Neural cell (in vitro differentiated cells): ENCODE results near the gene PIGL. TPM values are rescaled to one million over a fixed set of nuclear protein-coding genes. Genes with fewer than 3 reads are reported as not detected.

ENCODE experiments used
- H2AFZ ChIP-seq: fragments of 200-600, 300-800 bp; sonication (generic), shearing (Covaris generic); 2 replicates; pipeline ENCODE4 v1.6.0; 2014; ENCODE audit warnings: low read depth, mild to moderate bottlenecking, antibody characterized with exemption, low read length, moderate library complexity
- H3F3A ChIP-seq: fragments of 200-600 bp; shearing (Covaris generic); 2 replicates; pipeline ENCODE4 v1.6.1; 2016; ENCODE audit warnings: mild to moderate bottlenecking, moderate library complexity, mixed read lengths, antibody characterized with exemption, low read length; ENCODE audit not compliant: insufficient read depth, poor library complexity, severe bottlenecking
- H3K27ac ChIP-seq: fragments of 200-600, 300-800 bp; sonication (generic), shearing (Covaris generic); 2 replicates; pipeline ENCODE4 v1.5.1; 2014; ENCODE audit warnings: mild to moderate bottlenecking, low read length, moderate library complexity
- H3K27me3 ChIP-seq: fragments of 300-800, 200-600 bp; sonication (generic), shearing (Covaris generic); 2 replicates; pipeline ENCODE4 v1.6.0; 2014; ENCODE audit warnings: mild to moderate bottlenecking, low read depth, low read length, moderate library complexity; ENCODE audit not compliant: insufficient read depth
- H3K36me3 ChIP-seq: fragments of 300-800, 200-600 bp; sonication (generic), shearing (Covaris generic); 2 replicates; pipeline ENCODE4 v1.5.1; 2014; ENCODE audit warnings: mild to moderate bottlenecking, antibody characterized with exemption, low read length, moderate library complexity; ENCODE audit not compliant: insufficient read depth
- H3K4me2 ChIP-seq: fragments of 300-800, 200-600 bp; sonication (generic), shearing (Covaris generic); 2 replicates; pipeline ENCODE4 v1.6.0; 2014; ENCODE audit warnings: mild to moderate bottlenecking, low read length
- H3K4me3 ChIP-seq: fragments of 300-800, 200-600 bp; sonication (generic), shearing (Covaris generic); 2 replicates; pipeline ENCODE4 v1.5.1; 2014; ENCODE audit warnings: mild to moderate bottlenecking, low read length, moderate library complexity
- H3K79me2 ChIP-seq: fragments of 200-600 bp; shearing (Covaris generic); replicated peaks from 2 replicates; pipeline ENCODE4 v1.6.0; 2014; ENCODE audit warnings: mild to moderate bottlenecking, low read length, moderate library complexity; ENCODE audit not compliant: insufficient read depth
- H3K9ac ChIP-seq: fragments of 300-800, 200-600 bp; sonication (generic), shearing (Covaris generic); 2 replicates; pipeline ENCODE4 v1.6.1; 2016; ENCODE audit warnings: mild to moderate bottlenecking, low read length, mixed read lengths
- H3K9me2 ChIP-seq: fragments of 200-600 bp; shearing (Covaris generic); 2 replicates; pipeline ENCODE4 v1.6.1; 2016; ENCODE audit warnings: mild to moderate bottlenecking, low read length, mixed read lengths; ENCODE audit not compliant: insufficient read depth
- H3K9me3 ChIP-seq: fragments of 200-600, 300-800 bp; sonication (generic), shearing (Covaris generic); 2 replicates; pipeline ENCODE4 v1.6.1; 2016; ENCODE audit warnings: mild to moderate bottlenecking, mixed run types, low read length, moderate library complexity, mixed read lengths
- H4K20me1 ChIP-seq: fragments of 200-600 bp; shearing (Covaris generic); 2 replicates; pipeline ENCODE4 v1.6.1; 2016; ENCODE audit warnings: mild to moderate bottlenecking, mixed run types; ENCODE audit not compliant: insufficient read depth
- EP300 ChIP-seq: fragments of 450-650 bp; conservative IDR thresholded peaks from 2 replicates; pipeline ENCODE4 v1.6.1; 2014; ENCODE audit warnings: antibody characterized with exemption, mild to moderate bottlenecking, moderate library complexity; ENCODE audit not compliant: poor library complexity, severe bottlenecking
- EZH2 ChIP-seq: fragments of 200-600, 300-800 bp; shearing (Covaris generic), sonication (generic); IDR thresholded peaks from 2 replicates; pipeline ENCODE4 v1.6.1; 2014; ENCODE audit warnings: antibody characterized with exemption, low read length, borderline replicate concordance, mild to moderate bottlenecking; ENCODE audit not compliant: insufficient read depth, poor library complexity, severe bottlenecking
- MXI1 ChIP-seq: fragments of 450-650 bp; conservative IDR thresholded peaks from 2 replicates; pipeline ENCODE4 v1.6.1; 2014; ENCODE audit warnings: antibody characterized with exemption, mild to moderate bottlenecking; ENCODE audit not compliant: poor library complexity, severe bottlenecking
- POLR2AphosphoS5 ChIP-seq: IDR thresholded peaks from 2 replicates; pipeline ENCODE4 v1.6.1; 2012
- RAD21 ChIP-seq: fragments of 450-650 bp; conservative IDR thresholded peaks from 2 replicates; pipeline ENCODE4 v1.6.1; 2014; ENCODE audit warnings: antibody characterized with exemption, mild to moderate bottlenecking, moderate library complexity
- REST ChIP-seq: IDR thresholded peaks from 2 replicates; pipeline ENCODE4 v1.6.1; 2012; ENCODE audit warnings: borderline replicate concordance
- SMC3 ChIP-seq: fragments of 450-650 bp; conservative IDR thresholded peaks from 2 replicates; pipeline ENCODE4 v1.6.1; 2014; ENCODE audit warnings: antibody characterized with exemption, mild to moderate bottlenecking, moderate library complexity; ENCODE audit not compliant: poor library complexity
- TAF1 ChIP-seq: IDR thresholded peaks from 2 replicates; pipeline ENCODE4 v1.6.1; 2012; ENCODE audit warnings: low read depth
- polyA plus RNA-seq: library from polyadenylated mRNA; depleted of rRNA; stranded (reverse); fragments of >200 nt; gene quantifications from 2 replicates; pipeline ENCODE4 v1.2.3, GENCODE V29; 2014
- TF ChIP-seq, protein P1 (sequence below): fragments of 450-650 bp; IDR thresholded peaks from 2 replicates; pipeline ENCODE4 v1.5.1; 2014; ENCODE audit warnings: antibody characterized with exemption, mild to moderate bottlenecking, moderate library complexity; ENCODE audit not compliant: poor library complexity, severe bottlenecking

Gene PIGL
- polyA plus RNA-seq, 1 donor from 2014 or later, result 75.5 TPM

DNA sequence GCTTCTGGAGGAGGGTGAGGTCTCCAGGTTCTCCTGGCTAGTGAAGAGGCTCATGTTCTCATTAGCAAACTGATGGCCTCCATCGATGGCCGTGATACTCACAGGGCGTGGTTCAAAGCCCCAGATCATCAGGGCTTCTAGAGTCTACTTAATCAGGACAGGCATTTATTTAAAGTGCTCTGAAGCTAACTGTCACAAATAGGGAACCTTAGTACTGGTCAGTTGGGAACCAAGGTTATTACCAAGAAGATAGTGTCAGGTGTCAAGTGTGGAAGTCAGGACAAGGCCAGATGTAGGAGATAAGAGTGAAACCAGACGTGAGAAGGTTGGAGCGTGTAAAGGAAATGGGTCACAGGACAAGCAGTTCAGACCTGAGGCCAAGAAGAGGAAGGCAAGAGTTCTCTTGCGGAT is 56.9 kb downstream of the PIGL start:
- no peak overlapping the region for H3K4me2 ChIP-seq
- no peaks in the 10 kb centered on the region for H3K36me3 ChIP-seq
- no peak overlapping the region for H3K4me3 ChIP-seq
- no peaks in the 10 kb centered on the region for H3F3A ChIP-seq
- no peaks in the 10 kb centered on the region for H3K9me3 ChIP-seq
- H3K27me3 ChIP-seq, result no peaks in the 10 kb centered on the region
- H2AFZ ChIP-seq, result no peak overlapping the region
- no peak overlapping the region for H3K9ac ChIP-seq
- H3K79me2 ChIP-seq, result no peaks in the 10 kb centered on the region
- TF ChIP-seq SMC3 (no peak), EZH2 (no peak), MXI1 (no peak), TAF1 (no peak), EP300 (no peak), POLR2AphosphoS5 (no peak), RAD21 (no peak), REST (no peak)
- no peak overlapping the region for H3K27ac ChIP-seq
- H4K20me1 ChIP-seq, result no peaks in the 10 kb centered on the region
- no peaks in the 10 kb centered on the region for H3K9me2 ChIP-seq

GRCh38 chr17:16275024-16275423 is 58.0 kb downstream of the PIGL start:
- Histone ChIP-seq H3F3A (no peaks in the 10 kb centered on the region), H4K20me1 (no peaks in the 10 kb centered on the region), H3K4me3 (no peak overlapping the region), H3K36me3 (no peaks in the 10 kb centered on the region), H3K79me2 (no peaks in the 10 kb centered on the region), H3K9me2 (no peaks in the 10 kb centered on the region), H3K27me3 (no peaks in the 10 kb centered on the region), H3K9me3 (no peaks in the 10 kb centered on the region), H3K9ac (no peak overlapping the region), H2AFZ (no peak overlapping the region), H3K4me2 (no peak overlapping the region), H3K27ac (no peak overlapping the region)
- TF ChIP-seq POLR2AphosphoS5 (no peak), EP300 (no peak), SMC3 (no peak), MXI1 (no peak), EZH2 (no peak), REST (no peak), TAF1 (no peak), RAD21 (no peak)
- TF ChIP-seq, protein P1, sequence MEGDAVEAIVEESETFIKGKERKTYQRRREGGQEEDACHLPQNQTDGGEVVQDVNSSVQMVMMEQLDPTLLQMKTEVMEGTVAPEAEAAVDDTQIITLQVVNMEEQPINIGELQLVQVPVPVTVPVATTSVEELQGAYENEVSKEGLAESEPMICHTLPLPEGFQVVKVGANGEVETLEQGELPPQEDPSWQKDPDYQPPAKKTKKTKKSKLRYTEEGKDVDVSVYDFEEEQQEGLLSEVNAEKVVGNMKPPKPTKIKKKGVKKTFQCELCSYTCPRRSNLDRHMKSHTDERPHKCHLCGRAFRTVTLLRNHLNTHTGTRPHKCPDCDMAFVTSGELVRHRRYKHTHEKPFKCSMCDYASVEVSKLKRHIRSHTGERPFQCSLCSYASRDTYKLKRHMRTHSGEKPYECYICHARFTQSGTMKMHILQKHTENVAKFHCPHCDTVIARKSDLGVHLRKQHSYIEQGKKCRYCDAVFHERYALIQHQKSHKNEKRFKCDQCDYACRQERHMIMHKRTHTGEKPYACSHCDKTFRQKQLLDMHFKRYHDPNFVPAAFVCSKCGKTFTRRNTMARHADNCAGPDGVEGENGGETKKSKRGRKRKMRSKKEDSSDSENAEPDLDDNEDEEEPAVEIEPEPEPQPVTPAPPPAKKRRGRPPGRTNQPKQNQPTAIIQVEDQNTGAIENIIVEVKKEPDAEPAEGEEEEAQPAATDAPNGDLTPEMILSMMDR, result no peak
